SIG-M5 treated with dmso at 0.1 percent for 504 hours (cell line): ENCODE measurements around the gene ZNF326.

Experiments used
- DNase-seq: peaks from one replicate; lab custom pipeline; 2025; ENCODE audit not compliant: unreplicated experiment; lab: John Stamatoyannopoulos, UW

Gene ZNF326

GRCh38 chr1:89994805-89995597 is at the start of gene ZNF326:
Gene ZNF326 (plus strand): TSS chr1:89995110. CDS start chr1:89995258, 148 bp downstream.
- DNase-seq, result peak; percentile 87

DNA sequence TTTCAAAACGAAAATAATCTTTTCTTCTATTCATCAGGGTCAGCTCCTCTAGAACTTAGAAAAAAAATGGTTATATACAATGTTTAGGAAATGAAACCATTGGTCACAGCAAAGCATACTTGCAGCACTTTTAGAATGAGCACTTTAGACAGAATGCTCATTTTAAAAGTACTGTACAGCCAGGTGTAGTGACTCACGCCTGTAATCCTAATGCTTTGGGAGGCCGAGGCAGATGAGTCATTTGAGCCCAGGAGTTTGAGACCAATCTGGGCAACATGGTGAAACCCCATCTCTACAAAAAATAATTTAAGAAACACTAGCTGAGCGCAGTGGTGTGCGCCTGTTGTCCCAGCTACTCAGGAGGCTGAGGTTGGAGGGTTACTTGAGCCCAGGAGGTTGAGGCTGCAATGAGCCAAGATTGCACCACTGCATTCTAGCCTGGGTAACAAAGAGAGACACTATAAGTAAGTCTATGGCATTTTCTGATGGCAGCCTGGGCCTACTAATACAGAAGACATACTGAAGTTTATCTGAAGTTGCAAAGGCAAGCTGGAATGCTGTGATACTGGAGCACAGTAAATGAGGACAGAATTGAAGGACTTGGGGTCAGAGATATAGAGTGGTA is 48.9 kb upstream of the ZNF326 start:
- no peak for DNase-seq

- DNase-seq, result no peak
Observed at GRCh38 chr1:89946532-89946931, 48.4 kb upstream of the ZNF326 start.

- no peak for DNase-seq
Observed at GRCh38 chr1:89948722-89949345, 46.1 kb upstream of the ZNF326 start.

GRCh38 chr1:89949991-89950624 is 44.8 kb upstream of the ZNF326 start:
- no peak for DNase-seq

DNA sequence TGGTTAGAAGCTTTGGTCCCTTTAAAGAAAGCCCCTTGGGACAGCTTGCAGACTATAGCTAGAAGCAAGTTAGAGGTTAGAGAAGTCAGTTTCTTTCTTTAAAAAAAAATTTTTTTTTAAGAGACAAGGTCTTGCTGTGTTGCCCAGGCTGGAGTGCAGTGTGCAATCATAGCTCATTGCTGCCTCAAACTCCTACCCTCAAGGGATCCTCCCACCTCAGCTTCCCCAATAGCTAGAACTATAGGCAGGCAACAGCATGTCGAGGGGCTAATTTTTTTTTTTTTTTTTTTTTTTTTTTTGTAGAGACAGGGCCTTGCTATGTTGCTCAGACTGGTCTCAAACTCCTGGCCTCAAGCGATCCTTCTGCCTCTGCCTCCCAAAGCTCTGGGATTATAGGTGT is 44.2 kb upstream of the ZNF326 start:
- no peak for DNase-seq

DNA sequence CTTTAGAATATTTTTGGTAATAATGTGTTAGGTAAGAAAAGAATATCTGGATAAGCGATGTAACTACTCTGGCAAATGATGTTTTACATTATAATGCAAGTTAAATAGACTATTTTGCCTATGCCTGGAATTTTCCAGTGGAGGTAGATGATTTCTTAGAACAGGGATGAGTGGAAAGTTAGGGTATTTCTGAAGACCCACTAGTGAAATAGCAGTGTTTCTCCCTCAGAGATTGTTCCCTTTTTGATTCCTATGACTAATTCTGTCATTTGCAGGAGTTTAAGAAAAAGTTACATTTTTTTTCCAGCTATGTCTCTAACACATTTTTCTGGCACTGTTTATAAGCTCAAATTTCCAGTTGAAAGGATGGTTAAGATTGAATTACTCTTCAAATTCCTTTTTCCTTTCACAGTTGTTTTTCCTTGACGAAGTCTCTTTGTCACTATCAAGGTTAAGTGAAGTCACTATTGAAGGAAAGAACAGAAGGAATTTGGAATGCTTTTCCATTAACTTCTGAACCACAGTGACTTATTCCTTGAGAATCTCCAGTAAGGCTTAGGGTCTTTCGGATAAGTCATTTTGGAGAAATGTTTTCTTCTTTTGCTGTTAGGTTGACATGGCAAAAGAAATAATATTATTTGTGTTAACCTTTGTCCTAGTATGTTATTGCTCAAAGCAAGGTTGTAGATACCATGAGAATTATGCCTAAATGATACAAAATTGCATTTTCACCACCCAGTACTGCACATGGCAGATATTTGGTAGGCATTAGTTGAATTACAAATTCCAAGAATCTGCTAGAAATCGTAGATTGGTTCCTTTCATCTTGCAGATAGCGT is 42.9 kb upstream of the ZNF326 start:
- DNase-seq, result no peak

DNA sequence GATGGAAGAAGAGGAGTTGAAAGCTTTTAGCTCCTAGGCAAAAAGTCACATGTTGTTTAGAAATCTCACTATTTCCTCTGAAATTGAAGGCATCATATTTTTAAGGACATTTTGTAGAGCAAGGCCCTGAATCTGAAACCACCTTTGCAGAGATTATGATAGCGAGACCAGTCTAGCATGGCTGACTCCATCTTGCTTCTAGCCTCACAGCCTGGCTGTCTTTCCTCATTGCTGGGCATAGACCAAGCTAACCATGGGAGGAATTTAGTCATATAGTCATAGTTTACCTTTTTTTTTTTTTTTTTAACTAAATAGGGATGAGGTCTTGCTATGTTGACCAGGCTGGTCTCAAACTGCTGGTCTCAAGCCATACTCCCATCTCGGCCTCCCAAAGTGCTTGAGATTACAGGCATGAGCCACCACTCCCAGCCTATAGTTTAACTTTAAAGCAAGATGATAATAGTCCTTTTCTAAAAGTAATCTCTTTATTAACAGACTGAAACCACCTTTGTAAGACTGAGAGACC is 42.2 kb upstream of the ZNF326 start:
- DNase-seq, result no peak

DNA sequence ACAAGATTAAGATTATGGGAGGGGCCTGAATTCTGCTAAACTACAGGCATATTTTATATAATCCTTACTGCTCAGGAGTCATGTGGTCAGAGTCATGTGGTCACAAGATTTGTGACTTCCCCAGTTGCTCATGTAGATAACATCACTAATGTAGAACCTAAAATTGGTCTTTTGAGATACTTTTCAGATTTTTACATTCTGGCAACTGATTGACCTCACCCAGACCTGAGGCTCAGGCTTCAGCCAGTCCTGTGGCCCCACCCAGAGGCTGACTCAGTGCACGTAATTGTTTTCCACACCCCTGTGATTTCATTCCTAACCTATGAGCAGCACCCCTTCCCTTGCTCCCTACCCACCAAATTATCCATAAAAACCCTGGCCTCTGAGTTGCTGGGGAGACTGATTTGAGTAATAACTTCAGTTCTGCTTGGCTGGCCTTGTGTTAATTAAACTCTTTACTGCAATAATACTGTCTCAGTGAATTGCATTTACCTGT is 41.7 kb upstream of the ZNF326 start:
- DNase-seq, result no peak

- DNase-seq, result no peak
Observed at GRCh38 chr1:89953929-89954328, 41.0 kb upstream of the ZNF326 start.

DNA sequence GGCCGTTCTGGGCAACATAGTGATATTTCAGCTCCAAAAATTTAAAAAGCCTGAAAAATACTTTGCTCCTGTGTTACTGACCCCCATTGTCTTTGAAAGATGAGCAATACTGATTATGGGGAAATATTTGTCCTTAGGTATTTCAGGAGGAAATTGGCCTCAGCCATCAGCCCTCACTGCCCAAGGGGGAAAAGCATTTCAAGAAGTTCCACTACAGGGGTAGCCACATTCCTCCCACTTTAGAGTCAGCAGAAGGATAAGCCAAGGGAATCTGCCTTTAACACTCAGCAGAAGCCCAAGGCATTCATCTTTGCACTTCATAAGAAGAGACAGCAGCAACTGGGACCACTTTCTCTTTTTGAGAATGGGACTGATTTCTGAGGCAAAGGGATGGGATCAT is 40.5 kb upstream of the ZNF326 start:
- DNase-seq, result no peak

- no peak for DNase-seq
Observed at GRCh38 chr1:89955311-89956205, 39.4 kb upstream of the ZNF326 start.

GRCh38 chr1:89957107-89957506 is 37.8 kb upstream of the ZNF326 start:
- no peak for DNase-seq

DNA sequence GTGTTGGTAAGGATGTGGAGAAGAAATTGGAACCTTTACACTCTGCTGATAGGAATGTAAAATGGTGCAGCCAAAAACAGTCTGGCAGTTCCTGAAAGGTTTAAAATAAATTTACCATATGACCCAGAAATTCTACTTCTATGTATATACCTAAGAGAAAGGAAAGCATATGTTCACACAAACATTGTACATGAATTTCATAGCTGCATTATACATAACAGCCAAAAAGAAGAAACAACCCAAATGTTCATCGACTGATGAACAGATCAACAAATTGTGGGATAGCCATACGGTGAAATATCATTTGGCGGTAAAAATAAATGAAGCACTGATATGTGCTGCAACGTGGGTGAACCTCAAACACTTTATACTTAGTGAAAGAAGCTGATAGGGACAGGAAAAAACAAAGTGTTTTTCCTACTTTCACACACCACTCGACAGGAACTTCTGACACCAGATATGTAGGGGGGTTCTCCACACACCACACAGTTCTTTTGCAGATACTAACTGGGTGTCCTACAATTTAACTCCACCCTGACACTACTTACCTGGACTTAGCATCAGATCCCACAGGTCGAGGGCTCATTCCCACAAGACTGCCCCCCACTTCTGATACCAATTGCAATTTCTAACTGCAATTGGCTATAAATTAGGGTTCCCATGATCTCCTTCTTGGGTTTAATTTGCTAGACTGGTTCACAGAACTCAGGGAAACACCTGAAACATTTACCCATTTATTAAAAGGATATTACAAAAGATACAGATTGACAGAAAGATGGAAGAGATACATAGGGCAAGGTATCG is 35.9 kb upstream of the ZNF326 start:
- DNase-seq, result no peak

DNA sequence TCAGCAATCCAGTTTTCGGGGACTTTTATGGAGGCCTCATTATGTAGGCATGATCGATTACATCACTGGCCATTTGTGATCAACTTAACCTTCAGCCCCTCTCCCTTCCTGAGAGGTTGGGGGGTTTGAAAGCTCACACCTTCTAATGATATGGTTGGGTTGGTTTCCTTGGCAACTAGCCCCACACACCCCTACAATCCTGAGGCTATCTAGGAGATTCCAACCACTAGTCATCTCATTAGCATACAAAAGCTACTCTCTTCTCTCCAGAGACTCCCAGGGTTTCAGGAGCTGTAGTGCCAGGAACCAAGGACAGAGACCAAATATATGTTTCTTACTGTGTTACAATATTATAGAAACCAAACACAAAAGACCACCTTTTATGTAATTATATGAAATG is 35.2 kb upstream of the ZNF326 start:
- no peak for DNase-seq

DNA sequence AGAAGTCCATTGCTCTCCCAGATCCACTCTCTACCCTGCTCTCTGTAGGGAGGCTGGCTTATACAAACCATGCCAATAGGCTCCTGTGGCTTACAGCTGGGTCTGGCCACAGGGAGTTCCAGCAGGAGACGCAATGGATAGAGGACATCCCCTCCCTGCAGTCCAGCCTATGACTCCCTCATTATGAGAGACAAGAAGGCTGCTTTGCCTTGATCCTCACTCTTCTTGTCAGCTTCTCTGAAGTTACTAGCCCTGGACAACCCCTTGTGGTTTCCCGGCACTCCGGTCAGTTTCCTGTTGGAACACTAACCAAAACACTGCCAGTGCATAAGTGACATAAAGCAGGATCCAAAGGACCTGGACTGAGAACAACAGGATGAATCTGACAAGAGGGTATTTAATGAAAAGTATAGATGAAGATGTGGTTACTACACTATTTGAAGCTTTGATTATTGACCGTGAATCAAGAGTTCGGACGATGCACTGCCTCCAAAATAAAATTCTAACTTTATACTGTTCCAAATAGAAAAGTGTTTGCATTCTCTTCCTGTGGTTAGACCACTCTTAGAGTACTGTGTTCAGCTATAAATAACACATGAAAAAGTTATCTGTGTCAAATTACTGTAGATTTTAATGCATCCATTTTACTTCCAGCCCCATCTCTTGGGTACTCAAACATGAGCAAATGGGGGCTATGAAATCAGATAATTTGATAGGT is 32.7 kb upstream of the ZNF326 start:
- DNase-seq, result no peak

DNA sequence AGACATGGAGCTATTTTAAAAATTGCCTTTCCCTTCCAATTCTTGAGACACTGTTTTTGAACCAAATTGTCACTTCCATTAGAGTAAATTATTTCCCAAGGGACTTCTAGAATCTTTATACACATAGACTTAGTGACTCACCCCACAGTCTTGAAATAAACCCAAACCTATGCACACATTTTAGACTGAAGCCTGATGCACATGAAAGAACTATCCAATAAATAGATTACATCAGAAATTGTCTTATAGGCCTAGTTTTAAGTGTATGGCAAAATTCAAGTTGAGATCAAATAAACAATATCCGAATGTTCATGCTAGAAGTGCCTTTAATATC is 32.2 kb upstream of the ZNF326 start:
- no peak for DNase-seq

GRCh38 chr1:89965193-89965768 is 29.6 kb upstream of the ZNF326 start:
- DNase-seq, result no peak
